Caco-2 (cell line): ENCODE measurements around the gene FAM50B. TPM values are rescaled to one million over a fixed set of nuclear protein-coding genes. Genes with fewer than 3 reads are reported as not detected.

Source experiments
- BruUV-seq: library from RNA; stranded (reverse); fragments of 400-500 nt; replicated peaks from 2 replicates; lab custom pipeline; 2021; lab: Mats Ljungman, UMichigan
- CTCF ChIA-PET: fragments of 300-600 bp; sonication (Branson Sonifier 250); formaldehyde crosslinking; loops from one replicate; lab custom pipeline; 2022; ENCODE audit warnings: antibody characterized with exemption; lab: Charles Lee
- POLR2A ChIA-PET: fragments of 300-600 bp; sonication (Branson Sonifier 250); formaldehyde crosslinking; loops from one replicate; lab custom pipeline; 2022; ENCODE audit warnings: antibody characterized with exemption; lab: Charles Lee
- DNase-seq, 2 experiments: peaks; one replicate each; pipeline versions ENCODE4 v3.0.0 to v3.0.0-alpha.2; 2020 to 2022
- H3K27me3 ChIP-seq: replicated peaks from 2 replicates; pipeline ENCODE4 v1.6.0; 2011; ENCODE audit warnings: low read length; ENCODE audit not compliant: control insufficient read depth, insufficient read depth
- H3K36me3 ChIP-seq: 2 replicates; pipeline ENCODE4 v1.5.1; 2011; ENCODE audit warnings: low read length; ENCODE audit not compliant: control insufficient read depth, insufficient read depth
- H3K4me1 ChIP-seq: fragments of 250-450 bp; sonication (Bioruptor Pico); 2 replicates; pipeline ENCODE4 v1.5.1; 2020; ENCODE audit warnings: mild to moderate bottlenecking
- H3K4me3 ChIP-seq: 2 replicates; pipeline ENCODE4 v1.5.1; 2011; ENCODE audit warnings: low read depth, mild to moderate bottlenecking, control low read depth, low read length
- H3K9me3 ChIP-seq: fragments of 250-450 bp; sonication (Bioruptor Pico); 2 replicates; pipeline ENCODE4 v1.5.1; 2020; ENCODE audit warnings: mild to moderate bottlenecking, moderate library complexity
- H3K27ac Mint-ChIP-seq: one replicate; pipeline ENCODE4 v1.8.0; 2022; ENCODE audit warnings: mixed read lengths; ENCODE audit not compliant: unreplicated experiment
- H3K27me3 Mint-ChIP-seq: one replicate; pipeline ENCODE4 v1.8.0; 2022; ENCODE audit warnings: mixed read lengths; ENCODE audit not compliant: insufficient read depth, unreplicated experiment
- H3K36me3 Mint-ChIP-seq: one replicate; pipeline ENCODE4 v1.8.0; 2022; ENCODE audit warnings: mild to moderate bottlenecking, mixed read lengths; ENCODE audit not compliant: insufficient read depth, unreplicated experiment
- H3K4me1 Mint-ChIP-seq: one replicate; pipeline ENCODE4 v1.8.0; 2022; ENCODE audit warnings: low read depth, mixed read lengths; ENCODE audit not compliant: unreplicated experiment
- H3K4me3 Mint-ChIP-seq: one replicate; pipeline ENCODE4 v1.8.0; 2022; ENCODE audit warnings: mild to moderate bottlenecking, moderate library complexity, mixed read lengths; ENCODE audit not compliant: unreplicated experiment
- H3K9me3 Mint-ChIP-seq: one replicate; pipeline ENCODE4 v1.8.0; 2022; ENCODE audit warnings: mixed read lengths; ENCODE audit not compliant: unreplicated experiment
- CTCF ChIP-seq, 2 experiments: fragments of 200-600 bp in 1 of 2; IDR thresholded peaks; 1 replicate in 1 of 2; 2 replicates in 1 of 2; pipeline versions ENCODE4 v1.5.1 to v1.8.0; 2011 to 2022; ENCODE audit warnings: antibody characterized with exemption in 1 of 2, control low read depth in 1 of 2, inconsistent platforms in 1 of 2, low read depth in 1 of 2, low read length in 1 of 2, mild to moderate bottlenecking in 1 of 2, moderate library complexity in 1 of 2; ENCODE audit not compliant: insufficient read depth in 1 of 2, severe bottlenecking in 1 of 2, unreplicated experiment in 1 of 2
- intact Hi-C: fragments of 100-400 bp; cut with micrococcal nuclease; formaldehyde crosslinking; loops from one replicate; pipeline ENCODE4 v1.10.0; 2022; ENCODE audit not compliant: unreplicated experiment
- total RNA-seq: library from RNA; stranded (reverse); gene quantifications from 2 replicates; pipeline ENCODE4 v1.2.3, GENCODE V29; 2022

The FAM50B gene
- total RNA-seq, 1 experiment from 2014 or later, result not detected

- Histone ChIP-seq H3K27me3 (no peaks in the 10 kb centered on the region), H3K36me3 (no peaks in the 10 kb centered on the region), H3K4me1 (peaks cover 34% of the 10 kb centered on the region), H3K9me3 (peaks cover 35% of the 10 kb centered on the region), H3K4me3 (no peak overlapping the region)
- POLR2A ChIA-PET, result no interaction called here
- Mint-ChIP-seq H3K4me1 (peaks cover 20% of the 10 kb centered on the region), H3K27ac (peak overlapping the region; percentile 63), H3K27me3 (no peaks in the 10 kb centered on the region), H3K4me3 (peak overlapping the region; percentile 20), H3K36me3 (peaks cover 12% of the 10 kb centered on the region), H3K9me3 (peaks cover 20% of the 10 kb centered on the region)
- intact Hi-C loops, result no loop called here
- BruUV-seq, result TSS peak; percentile 97
- TF ChIP-seq CTCF (IDR thresholded peaks at IDR 0.05; ENCODE audit: insufficient read depth in 1 of 2, low read depth in 1 of 2, low read length in 1 of 2, severe bottlenecking in 1 of 2, unreplicated experiment in 1 of 2), result no peak
- no peak for DNase-seq
- CTCF ChIA-PET, result no interaction called here
Measured at GRCh38 chr6:3869284-3869631, 20.1 kb downstream of the FAM50B start.

GRCh38 chr6:3869632-3870527, 20.7 kb downstream of the FAM50B start:
- peak; percentile 84 to 90 for DNase-seq
- H3K36me3 Mint-ChIP-seq, result peaks cover 12% of the 10 kb centered on the region
- intact Hi-C loops, result loop anchor here (1.0 to 5.0 kb wide), 3 partner anchors 33 to 43 kb away; no protein-coding TSS in a partner anchor
- peaks cover 20% of the 10 kb centered on the region for H3K4me1 Mint-ChIP-seq
- peaks cover 20% of the 10 kb centered on the region for H3K9me3 Mint-ChIP-seq
- peak overlapping the region; percentile 63 for H3K27ac Mint-ChIP-seq
- H3K27me3 Mint-ChIP-seq, result no peaks in the 10 kb centered on the region
- H3K27me3 ChIP-seq, result no peaks in the 10 kb centered on the region
- no peaks in the 10 kb centered on the region for H3K36me3 ChIP-seq
- ChIA-PET POLR2A (no interaction called here), CTCF (no interaction called here)
- peaks cover 35% of the 10 kb centered on the region for H3K9me3 ChIP-seq
- no TSS peak for BruUV-seq
- no peak overlapping the region for H3K4me3 ChIP-seq
- H3K4me1 ChIP-seq, result peaks cover 34% of the 10 kb centered on the region
- TF ChIP-seq CTCF (IDR thresholded peaks at IDR 0.05; ENCODE audit: insufficient read depth in 1 of 2, low read depth in 1 of 2, low read length in 1 of 2, severe bottlenecking in 1 of 2, unreplicated experiment in 1 of 2), result no peak
- H3K4me3 Mint-ChIP-seq, result peak overlapping the region; percentile 20

- POLR2A ChIA-PET, result no interaction called here
Measured at GRCh38 chr6:3870528-3870925, 21.4 kb downstream of the FAM50B start.

More at GRCh38 chr6:3870528-3870925, 21.4 kb downstream of the FAM50B start:
- no TSS peak for BruUV-seq
- Histone ChIP-seq H3K9me3 (peaks cover 35% of the 10 kb centered on the region), H3K36me3 (no peaks in the 10 kb centered on the region), H3K27me3 (no peaks in the 10 kb centered on the region), H3K4me3 (no peak overlapping the region), H3K4me1 (peaks cover 34% of the 10 kb centered on the region)
- Mint-ChIP-seq H3K36me3 (peaks cover 12% of the 10 kb centered on the region), H3K4me1 (peaks cover 20% of the 10 kb centered on the region), H3K27me3 (no peaks in the 10 kb centered on the region), H3K27ac (peak overlapping the region; percentile 63), H3K9me3 (peaks cover 20% of the 10 kb centered on the region), H3K4me3 (peak overlapping the region; percentile 20)
- CTCF ChIA-PET, result no interaction called here
- TF ChIP-seq CTCF (IDR thresholded peaks at IDR 0.05; ENCODE audit: insufficient read depth in 1 of 2, low read depth in 1 of 2, low read length in 1 of 2, severe bottlenecking in 1 of 2, unreplicated experiment in 1 of 2), result no peak
- DNase-seq, result no peak
- intact Hi-C loops, result loop anchor here (1.0 to 5.0 kb wide), 3 partner anchors 33 to 43 kb away; no protein-coding TSS in a partner anchor
